H1 (cell line): ENCODE data around the gene ADA. TPM values are rescaled to one million over a fixed set of nuclear protein-coding genes. Genes with fewer than 3 reads are reported as not detected.

ENCODE experiments used
- CTCF ChIA-PET: fragments of 300-600 bp; sonication (Branson Sonifier 250); formaldehyde crosslinking; loops from one replicate; lab custom pipeline; 2021; ENCODE audit not compliant: partially characterized antibody; lab: Charles Lee
- POLR2A ChIA-PET: fragments of 300-600 bp; sonication (Branson Sonifier 250); formaldehyde crosslinking; loops from one replicate; lab custom pipeline; 2021; ENCODE audit warnings: inconsistent platforms; ENCODE audit not compliant: partially characterized antibody; lab: Charles Lee
- DNase-seq, 2 experiments: peaks; one replicate each; pipeline versions ENCODE4 v3.0.0 to v3.0.0-alpha.2; 2010 to 2022; ENCODE audit warnings: low spot score in 2 of 2, low read depth in 1 of 2, mixed read lengths in 1 of 2
- FAIRE-seq: peaks from 2 replicates; lab custom pipeline; 2011; peaks lifted over from hg19 to GRCh38; lab: Jason Lieb, UNC
- H2AFZ ChIP-seq: 2 replicates; pipeline ENCODE4 v1.8.1; 2012; ENCODE audit warnings: low read length, inconsistent platforms
- H2AK5ac ChIP-seq: 2 replicates; pipeline ENCODE4 v1.6.1; 2013; ENCODE audit warnings: low read depth, low read length
- H2BK120ac ChIP-seq: replicated peaks from 2 replicates; pipeline ENCODE3; 2013; ENCODE audit warnings: low read depth, low read length, inconsistent platforms
- H2BK12ac ChIP-seq: 2 replicates; pipeline ENCODE4 v1.6.1; 2013; ENCODE audit warnings: low read depth, low read length
- H2BK15ac ChIP-seq: 2 replicates; pipeline ENCODE4 v1.6.1; 2013; ENCODE audit warnings: low read length
- H2BK20ac ChIP-seq: 2 replicates; pipeline ENCODE4 v1.6.1; 2013; ENCODE audit warnings: low read length
- H2BK5ac ChIP-seq: 2 replicates; pipeline ENCODE4 v1.6.1; 2013; ENCODE audit warnings: low read depth, low read length
- H3K14ac ChIP-seq: 2 replicates; pipeline ENCODE4 v1.6.1; 2013; ENCODE audit warnings: inconsistent platforms; ENCODE audit not compliant: insufficient read length
- H3K18ac ChIP-seq: 2 replicates; pipeline ENCODE4 v1.6.1; 2013; ENCODE audit warnings: low read length; ENCODE audit errors: extremely low read depth
- H3K23ac ChIP-seq: 2 replicates; pipeline ENCODE4 v1.6.1; 2013; ENCODE audit warnings: inconsistent platforms; ENCODE audit not compliant: insufficient read length
- H3K23me2 ChIP-seq: 2 replicates; pipeline ENCODE4 v1.6.1; 2013; ENCODE audit warnings: low read depth, low read length
- H3K27ac ChIP-seq: 2 replicates; pipeline ENCODE4 v1.6.1; 2011; ENCODE audit warnings: low read depth, low read length, inconsistent platforms
- H3K27me3 ChIP-seq, 4 experiments: replicated peaks in 1 of 4; 1 replicate in 1 of 4; 2 replicates in 3 of 4; pipeline versions ENCODE4 v1.6.1 to v1.8.1; 2011 to 2013; ENCODE audit warnings: low read length in 3 of 4, mild to moderate bottlenecking in 3 of 4, inconsistent platforms in 2 of 4, mixed read lengths in 2 of 4, moderate library complexity in 1 of 4; ENCODE audit not compliant: control insufficient read depth in 3 of 4, insufficient read depth in 3 of 4; ENCODE audit errors: extremely low read depth in 1 of 4
- H3K36me3 ChIP-seq, 4 experiments: 2 replicates each; pipeline versions ENCODE4 v1.6.1 to v1.8.1; 2011 to 2013; ENCODE audit warnings: mild to moderate bottlenecking in 4 of 4, low read length in 3 of 4, moderate library complexity in 2 of 4, control low read depth in 1 of 4, inconsistent platforms in 1 of 4; ENCODE audit not compliant: insufficient read depth in 4 of 4, control insufficient read depth in 2 of 4
- H3K4ac ChIP-seq: replicated peaks from 2 replicates; pipeline ENCODE3; 2013; ENCODE audit warnings: low read length, low read depth, mixed read lengths, inconsistent platforms; ENCODE audit not compliant: insufficient read length
- H3K4me1 ChIP-seq, 4 experiments: replicated peaks in 1 of 4; 1 replicate in 1 of 4; 2 replicates in 3 of 4; pipeline versions ENCODE4 v1.6.1 to v1.8.1; 2011 to 2013; ENCODE audit warnings: low read length in 3 of 4, inconsistent platforms in 2 of 4, mixed read lengths in 1 of 4; ENCODE audit not compliant: insufficient read depth in 4 of 4, control insufficient read depth in 3 of 4
- H3K4me2 ChIP-seq, 2 experiments: 2 replicates each; pipeline versions ENCODE4 v1.6.1 to v1.8.1; 2011 to 2013; ENCODE audit warnings: low read depth in 2 of 2, low read length in 2 of 2, control low read depth in 1 of 2, inconsistent platforms in 1 of 2, mild to moderate bottlenecking in 1 of 2; ENCODE audit not compliant: insufficient read depth in 1 of 2
- H3K4me3 ChIP-seq, 4 experiments: fragments of 200-600, 300-600 bp in 1 of 4; sonication (generic), shearing (Covaris generic), sonication (Bioruptor Twin) in 1 of 4; 2 replicates each; pipeline versions ENCODE4 v1.5.1 to v1.8.1; 2011 to 2016; ENCODE audit warnings: low read length in 4 of 4, low read depth in 3 of 4, control low read depth in 2 of 4, inconsistent platforms in 2 of 4, mild to moderate bottlenecking in 2 of 4, mixed read lengths in 1 of 4, moderate library complexity in 1 of 4; ENCODE audit not compliant: insufficient read depth in 2 of 4; ENCODE audit errors: extremely low read depth in 1 of 4
- H3K56ac ChIP-seq: replicated peaks from 2 replicates; pipeline ENCODE3; 2013; ENCODE audit warnings: low read depth, mild to moderate bottlenecking, mixed read lengths, low read length, inconsistent platforms; ENCODE audit not compliant: insufficient read length
- H3K79me1 ChIP-seq: 2 replicates; pipeline ENCODE4 v1.6.1; 2013; ENCODE audit warnings: low read depth, low read length, control low read depth
- H3K79me2 ChIP-seq, 2 experiments: 2 replicates each; pipeline versions ENCODE4 v1.6.1 to v1.8.1; 2012 to 2013; ENCODE audit warnings: low read length in 2 of 2, mild to moderate bottlenecking in 2 of 2, inconsistent platforms in 1 of 2; ENCODE audit not compliant: insufficient read depth in 2 of 2, control insufficient read depth in 1 of 2
- H3K9ac ChIP-seq, 4 experiments: replicated peaks in 1 of 4; 1 replicate in 1 of 4; 2 replicates in 3 of 4; pipeline versions ENCODE4 v1.6.1 to v1.8.1; 2011 to 2013; ENCODE audit warnings: low read depth in 3 of 4, low read length in 3 of 4, control low read depth in 2 of 4, mild to moderate bottlenecking in 2 of 4, moderate library complexity in 2 of 4, inconsistent platforms in 1 of 4; ENCODE audit errors: extremely low read depth in 1 of 4
- H3K9me3 ChIP-seq, 2 experiments: 2 replicates each; pipeline versions ENCODE4 v1.6.1 to v1.8.1; 2012 to 2013; ENCODE audit warnings: mild to moderate bottlenecking in 2 of 2, moderate library complexity in 2 of 2, control low read depth in 1 of 2, inconsistent platforms in 1 of 2, low read depth in 1 of 2, low read length in 1 of 2, mixed read lengths in 1 of 2; ENCODE audit not compliant: insufficient read depth in 2 of 2
- H4K20me1 ChIP-seq, 2 experiments: replicated peaks in 1 of 2; 2 replicates each; pipeline versions ENCODE3 to v1.8.1; 2011 to 2013; ENCODE audit warnings: inconsistent platforms in 2 of 2, low read length in 2 of 2, mild to moderate bottlenecking in 1 of 2; ENCODE audit not compliant: insufficient read depth in 2 of 2, control insufficient read depth in 1 of 2
- H4K5ac ChIP-seq: 2 replicates; pipeline ENCODE4 v1.6.1; 2013; ENCODE audit warnings: low read length, low read depth, mixed read lengths, inconsistent platforms; ENCODE audit not compliant: insufficient read length
- H4K8ac ChIP-seq: 2 replicates; pipeline ENCODE4 v1.8.0; 2013; ENCODE audit warnings: mild to moderate bottlenecking, moderate library complexity, low read length, inconsistent platforms; ENCODE audit not compliant: insufficient read depth; ENCODE audit errors: extremely low read depth
- H4K91ac ChIP-seq: replicated peaks from 2 replicates; pipeline ENCODE3; 2013; ENCODE audit warnings: low read length, mixed read lengths, inconsistent platforms; ENCODE audit not compliant: insufficient read length
- BCL11A ChIP-seq, 2 experiments: IDR thresholded peaks; one replicate each; pipeline ENCODE4 v1.6.1; 2011; ENCODE audit warnings: low read depth in 2 of 2, low read length in 2 of 2, mild to moderate bottlenecking in 2 of 2
- CHD1 ChIP-seq: IDR thresholded peaks from 2 replicates; pipeline ENCODE4 v1.6.1; 2012; ENCODE audit warnings: low read depth, low read length, improper control_type of control experiment
- SP1 ChIP-seq: IDR thresholded peaks from 2 replicates; pipeline ENCODE4 v1.6.1; 2011; ENCODE audit warnings: low read depth, low read length
- WGBS, 2 experiments: shearing (Covaris generic) in 1 of 2; methylation state at CpG; one replicate each; pipeline versions ENCODE4 v1.1.6 to v1.1.7; 2013 to 2015; ENCODE audit warnings: low lambda C conversion rate in 2 of 2, mixed read lengths in 2 of 2, inconsistent platforms in 1 of 2, low coverage in 1 of 2, missing lambda C conversion rate in 1 of 2; ENCODE audit not compliant: insufficient replicate concordance in 2 of 2, insufficient coverage in 1 of 2, insufficient read length in 1 of 2; ENCODE audit errors: extremely low coverage in 1 of 2, missing lambda C conversion rate in 1 of 2; 5-methylcytosine and 5-hydroxymethylcytosine counted together
- polyA plus RNA-seq, 7 experiments: library from polyadenylated mRNA; depleted of rRNA in 3 of 7; stranded (reverse) in 5 of 7; unstranded in 2 of 7; fragments of >200 nt in 5 of 7; fragments of 200-250 nt in 2 of 7; gene quantifications; 1 replicate in 5 of 7; 2 replicates in 1 of 7; 4 replicates in 1 of 7; pipeline versions ENCODE4 v1.2.1 to v1.2.3, GENCODE V29; 2011 to 2013; ENCODE audit warnings: missing spikeins in 2 of 7, mixed read lengths in 2 of 7
- total RNA-seq: library from RNA; stranded (reverse); fragmentation: NEBNext Ultra II Directional; extraction: Animal tissue kit (Norgen Biotek cat#: 25700); gene quantifications from 2 replicates; pipeline ENCODE4 v1.2.1, GENCODE V29; 2021

ADA gene
- total and polyA plus RNA-seq, 2 of the 8 experiments (the other 6 are each of a cell fraction or from before 2014, with no cell fraction given) = 19.9 to 32.8 TPM

DNA sequence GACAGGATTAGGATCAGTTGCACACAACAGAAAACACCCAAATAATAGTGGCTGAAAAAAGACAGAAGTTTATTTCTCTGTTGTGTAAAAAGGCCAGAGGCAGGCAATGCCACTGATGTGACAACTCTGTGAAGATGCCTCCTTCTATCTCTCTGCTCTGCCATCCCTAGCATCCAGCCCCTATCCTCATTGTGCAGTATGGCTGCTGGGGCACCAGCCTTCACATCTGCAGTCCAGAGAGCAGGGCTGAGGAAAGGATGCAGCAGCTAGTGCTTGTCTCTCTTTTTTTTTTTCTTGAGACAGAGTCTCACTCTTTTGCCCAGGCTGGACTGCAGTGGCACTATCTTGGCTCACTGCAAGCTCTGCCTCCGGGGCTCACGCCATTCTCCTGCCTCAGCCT lies 6.4 kb upstream of the ADA start:
- Histone ChIP-seq H2AFZ (no peak overlapping the region), H3K4me1 (peaks cover 0 to 8% (median 5%) of the 10 kb centered on the region in 4 experiments; a peak in 6 of 7 replicates), H3K36me3 (no peaks in the 10 kb centered on the region), H3K79me2 (no peaks in the 10 kb centered on the region), H3K4me3 (no peak overlapping the region), H3K18ac (no peak overlapping the region), H2BK5ac (no peak overlapping the region), H4K8ac (no peak overlapping the region), H3K27me3 (peaks cover 0 to 6% (median 5%) of the 10 kb centered on the region in 4 experiments; a peak in 6 of 7 replicates), H2BK120ac (no peak overlapping the region), H3K23me2 (no peaks in the 10 kb centered on the region), H3K79me1 (no peaks in the 10 kb centered on the region), H3K23ac (no peak overlapping the region), H2BK15ac (no peak overlapping the region), H4K20me1 (no peaks in the 10 kb centered on the region), H3K4me2 (no peak overlapping the region), H4K5ac (no peak overlapping the region), H3K27ac (no peak overlapping the region), H4K91ac (no peak overlapping the region), H3K56ac (no peak overlapping the region), H3K9me3 (peaks cover 9 to 10% of the 10 kb centered on the region in 2 experiments; a peak in 3 of 4 replicates), H3K4ac (no peak overlapping the region), H2AK5ac (no peak overlapping the region), H2BK12ac (no peak overlapping the region), H2BK20ac (no peak overlapping the region), H3K9ac (no peak overlapping the region), H3K14ac (no peak overlapping the region)
- CTCF ChIA-PET = interaction anchor here (0.6 to 3.0 kb wide), 3 partner anchors 9 to 69 kb away, joined by 3 to 24 read pairs (median 4); no protein-coding TSS in a partner anchor
- FAIRE-seq = no peak
- no peak for DNase-seq
- POLR2A ChIA-PET = no interaction called here
- WGBS, 2 experiments = 100% methylated on average over 2 of the region's 2 CpGs; no CpG with 5 or more reads in 1 of the 2 experiments
- TF ChIP-seq CHD1 (no peak), SP1 (no peak), BCL11A (IDR thresholded peaks at IDR 0.05; ENCODE audit: low read depth in 2 of 2, low read length in 2 of 2) (no peak)
